Aorta (tissue), 5 donors: Measurements from ENCODE around the gene TMEM259. TPM values are rescaled to one million over a fixed set of nuclear protein-coding genes. Genes with fewer than 3 reads are reported as not detected.

ENCODE experiments used
- ATAC-seq: fragments of 200-7000 bp; cut with Tn5 transposase; one replicate; pipeline ENCODE4 v1.9.1; 2022; ENCODE audit warnings: moderate library complexity; ENCODE audit not compliant: low FRiP score
- DNase-seq, 2 donors: peaks; one replicate each; pipeline ENCODE4 v3.0.0-alpha.2; 2020
- H3K27ac ChIP-seq, 2 donors: one replicate each; pipeline ENCODE4 v1.5.1; 2013; ENCODE audit warnings: low read length in 2 of 2, mild to moderate bottlenecking in 2 of 2, moderate library complexity in 2 of 2, control low read depth in 1 of 2, inconsistent platforms in 1 of 2, low read depth in 1 of 2
- H3K27me3 ChIP-seq, 2 donors: one replicate each; pipeline ENCODE4 v1.6.1; 2013; ENCODE audit warnings: control low read depth in 1 of 2, low read length in 1 of 2, mild to moderate bottlenecking in 1 of 2, moderate library complexity in 1 of 2; ENCODE audit not compliant: insufficient read depth in 2 of 2, control insufficient read depth in 1 of 2
- H3K36me3 ChIP-seq, 2 donors: one replicate each; pipeline ENCODE4 v1.6.1; 2013; ENCODE audit warnings: control low read depth in 1 of 2, low read length in 1 of 2, mild to moderate bottlenecking in 1 of 2; ENCODE audit not compliant: insufficient read depth in 2 of 2, control insufficient read depth in 1 of 2
- H3K4me1 ChIP-seq, 2 donors: one replicate each; pipeline ENCODE4 v1.6.1; 2013; ENCODE audit warnings: low read length in 2 of 2, control low read depth in 1 of 2, mild to moderate bottlenecking in 1 of 2, moderate library complexity in 1 of 2; ENCODE audit not compliant: insufficient read depth in 2 of 2, control insufficient read depth in 1 of 2
- H3K4me3 ChIP-seq, 2 donors: one replicate each; pipeline ENCODE4 v1.5.1; 2013; ENCODE audit warnings: low read length in 2 of 2, control low read depth in 1 of 2, mild to moderate bottlenecking in 1 of 2
- H3K9me3 ChIP-seq: one replicate; pipeline ENCODE4 v1.6.1; 2013; ENCODE audit warnings: mild to moderate bottlenecking, low read length; ENCODE audit not compliant: control insufficient read depth
- WGBS, 2 donors: extraction: QIAGEN DNeasy Blood & Tissue Kit; methylation state at CpG; one replicate each; pipeline ENCODE4 v1.1.7; 2013; 5-methylcytosine and 5-hydroxymethylcytosine counted together
- intact Hi-C, 2 donors: fragments of 100-400 bp; cut with DNase I; formaldehyde crosslinking; loops; one replicate each; pipeline versions ENCODE4 v1.14.2 to v1.15.0; 2022
- polyA plus RNA-seq, 2 donors: library from polyadenylated mRNA; stranded (reverse); fragments of 200-250 nt; gene quantifications; one replicate each; pipeline ENCODE4 v1.2.3, GENCODE V29; 2013
- total RNA-seq, 2 donors: library from RNA; stranded (reverse); fragmentation: NEBNext Ultra II Directional; extraction: Animal tissue kit (Norgen Biotek cat#: 25700); gene quantifications; one replicate each; pipeline ENCODE4 v1.2.1, GENCODE V29; 2021
- donor health status: healthy with polysubstance abuse.
- donor health status: Bipolar disorder and iron deficiency.
- donor health status: DM: no; HTN: no; CAD: no.
- donor health status: DM: no; HTN: no; CAD: no.
- donor health status: DM: yes; HTN: yes; CAD: no.

The TMEM259 gene
- total and polyA plus RNA-seq, 4 donors: 50.1 to 434 (median 130) TPM

DNA sequence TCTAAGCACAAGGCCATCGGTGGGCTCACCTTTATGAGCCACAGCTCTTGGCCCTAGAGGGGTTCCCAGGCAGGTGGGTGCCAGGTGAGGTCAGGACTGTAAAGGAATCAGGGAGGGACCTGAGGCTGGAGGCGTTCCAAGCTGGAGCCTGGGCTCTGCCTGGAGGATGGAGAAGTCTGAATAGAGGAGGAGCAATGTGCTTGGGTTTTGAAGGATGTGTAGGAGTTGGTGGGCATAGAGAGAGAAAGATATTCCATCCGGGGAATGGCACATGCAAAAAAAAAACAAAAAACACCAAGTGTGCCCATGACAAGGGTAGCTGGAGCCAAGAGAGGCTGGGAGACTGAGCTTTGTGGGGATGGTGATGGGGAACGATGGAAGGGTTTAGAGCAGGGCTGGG is 18.3 kb downstream of the TMEM259 start:
- Histone ChIP-seq H3K27me3 (no peaks in the 10 kb centered on the region), H3K4me1 (no peaks in the 10 kb centered on the region), H3K4me3 (no peak overlapping the region), H3K36me3 (no peaks in the 10 kb centered on the region), H3K9me3 (no peaks in the 10 kb centered on the region), H3K27ac (no peak overlapping the region)
- intact Hi-C loops: no loop called here
- ATAC-seq: no peak
- no peak for DNase-seq
- 69 to 75% methylated on average over 4 of the region's 4 CpGs for WGBS, 2 donors

DNA sequence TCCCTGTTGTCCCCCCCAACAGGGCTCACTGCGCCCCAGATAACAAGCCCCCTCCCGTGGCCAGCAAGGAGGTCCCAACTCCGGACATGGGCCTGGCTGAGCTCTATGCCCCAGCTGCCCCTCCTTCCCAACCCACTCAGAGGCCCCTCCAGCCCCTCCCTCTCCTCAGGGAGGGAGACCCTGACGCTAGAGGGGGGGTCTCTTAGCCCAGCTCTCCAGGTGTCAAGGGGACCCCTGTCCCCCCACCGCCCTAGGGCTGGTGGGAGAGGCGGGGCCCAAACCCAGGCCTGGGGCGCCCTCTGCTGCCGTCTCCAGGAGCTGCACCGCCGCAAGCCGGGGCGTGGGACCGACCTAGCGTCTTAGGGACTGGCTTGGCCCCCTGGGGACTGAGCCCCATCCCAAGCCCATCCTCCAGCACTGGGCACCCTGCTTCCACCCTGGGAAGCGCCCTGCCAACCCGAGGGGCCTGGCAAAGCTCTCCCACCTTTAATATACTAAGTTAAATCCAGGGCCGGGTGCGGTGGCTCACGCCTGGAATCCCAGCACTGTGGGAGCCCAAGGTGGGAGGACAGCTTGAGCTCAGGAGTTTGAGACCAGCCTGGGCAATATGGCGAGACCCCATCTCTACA is 19.3 kb downstream of the TMEM259 start:
- H3K27me3 ChIP-seq: no peaks in the 10 kb centered on the region
- peak in 1 of 2 donors; percentile 92 for DNase-seq
- H3K27ac ChIP-seq: no peak overlapping the region

DNA sequence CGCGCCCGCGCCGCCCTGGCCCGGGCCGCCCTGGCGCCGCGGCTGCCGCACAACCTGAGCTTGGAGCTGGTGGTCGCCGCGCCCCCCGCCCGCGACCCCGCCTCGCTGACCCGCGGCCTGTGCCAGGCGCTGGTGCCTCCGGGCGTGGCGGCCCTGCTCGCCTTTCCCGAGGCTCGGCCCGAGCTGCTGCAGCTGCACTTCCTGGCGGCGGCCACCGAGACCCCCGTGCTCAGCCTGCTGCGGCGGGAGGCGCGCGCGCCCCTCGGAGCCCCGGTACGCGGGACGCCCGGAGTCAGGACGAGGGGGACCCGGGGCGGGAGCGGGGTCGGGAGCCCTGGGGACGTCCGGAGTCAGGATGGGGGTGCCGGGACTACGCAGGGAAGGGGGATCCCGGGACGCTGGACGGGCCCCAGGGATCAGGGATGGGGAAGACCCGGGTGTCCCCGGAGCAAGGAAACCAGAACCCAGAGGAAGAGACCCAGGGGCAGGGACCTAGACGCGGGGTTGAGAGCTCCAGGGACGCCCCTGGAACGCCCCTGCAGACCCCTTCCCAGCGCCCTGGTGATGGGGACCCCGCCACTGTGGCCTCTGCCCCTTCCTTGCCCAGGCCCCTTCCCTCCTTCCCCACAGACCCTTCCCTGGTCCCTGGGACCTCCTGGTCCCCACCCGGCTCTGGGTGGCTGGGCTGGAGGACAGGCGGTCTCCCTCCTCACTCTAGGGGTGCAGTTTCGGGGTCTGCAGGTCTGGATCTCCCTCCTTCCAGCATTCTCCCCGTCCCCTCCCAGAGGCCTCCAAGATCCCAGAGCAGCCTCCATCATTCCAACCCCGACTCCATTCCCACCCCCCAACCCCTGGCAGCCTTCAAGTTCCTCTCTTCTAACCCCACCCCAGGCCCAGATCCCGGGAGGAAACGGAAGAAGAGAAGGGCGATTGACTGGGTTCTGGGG is 20.1 kb downstream of the TMEM259 start:
- intact Hi-C loops: loop anchor here in 1 of 2 donors (1.0 kb wide), 1 partner anchor 79 kb away; no protein-coding TSS in a partner anchor
- Histone ChIP-seq H3K27me3 (no peaks in the 10 kb centered on the region), H3K9me3 (no peaks in the 10 kb centered on the region), H3K36me3 (no peaks in the 10 kb centered on the region), H3K4me1 (no peaks in the 10 kb centered on the region), H3K27ac (no peak overlapping the region), H3K4me3 (no peak overlapping the region)
- 4 to 5% methylated on average over 52 to 73 of the region's 73 CpGs for WGBS, 2 donors
- ATAC-seq (no peak), DNase-seq (no peak)

More for the DNA sequence above, 19.3 kb downstream of the TMEM259 start:
- WGBS, 2 donors: 8 to 9% methylated on average over 19 to 20 of the region's 20 CpGs
- intact Hi-C loops: loop anchor here in 1 of 2 donors (1.0 kb wide), 1 partner anchor 79 kb away; no protein-coding TSS in a partner anchor
- no peak overlapping the region for H3K4me3 ChIP-seq
- no peaks in the 10 kb centered on the region for H3K9me3 ChIP-seq
- no peaks in the 10 kb centered on the region for H3K4me1 ChIP-seq
- peak; percentile 83 for ATAC-seq
- no peaks in the 10 kb centered on the region for H3K36me3 ChIP-seq

GRCh38 chr19:1000095-1000494 is 20.8 kb downstream of the TMEM259 start, which contains the start of gene GRIN3B:
TSS of gene GRIN3B (plus strand) at chr19:1000419. CDS start at chr19:1000438, 19 bp downstream.
- DNase-seq (peak in 1 of 2 donors; percentile 89), ATAC-seq (no peak)
- Histone ChIP-seq H3K9me3 (no peaks in the 10 kb centered on the region), H3K4me3 (no peak within 1 kb of the TSS), H3K27ac (no peak within 1 kb of the TSS), H3K36me3 (no peaks in the 10 kb centered on the region), H3K4me1 (no peaks in the 10 kb centered on the region), H3K27me3 (no peaks in the 10 kb centered on the region)
- 2 to 6% methylated on average over 27 to 43 of the region's 43 CpGs for WGBS, 2 donors
- intact Hi-C loops: no loop called here

GRCh38 chr19:999379-999719 is 21.6 kb downstream of the TMEM259 start:
- WGBS, 2 donors: 64 to 65% methylated on average over 3 of the region's 3 CpGs
- DNase-seq (no peak), ATAC-seq (no peak)
- Histone ChIP-seq H3K9me3 (no peaks in the 10 kb centered on the region), H3K4me3 (no peak overlapping the region), H3K27me3 (no peaks in the 10 kb centered on the region), H3K27ac (no peak overlapping the region), H3K4me1 (no peaks in the 10 kb centered on the region), H3K36me3 (no peaks in the 10 kb centered on the region)
- intact Hi-C loops: no loop called here

DNA sequence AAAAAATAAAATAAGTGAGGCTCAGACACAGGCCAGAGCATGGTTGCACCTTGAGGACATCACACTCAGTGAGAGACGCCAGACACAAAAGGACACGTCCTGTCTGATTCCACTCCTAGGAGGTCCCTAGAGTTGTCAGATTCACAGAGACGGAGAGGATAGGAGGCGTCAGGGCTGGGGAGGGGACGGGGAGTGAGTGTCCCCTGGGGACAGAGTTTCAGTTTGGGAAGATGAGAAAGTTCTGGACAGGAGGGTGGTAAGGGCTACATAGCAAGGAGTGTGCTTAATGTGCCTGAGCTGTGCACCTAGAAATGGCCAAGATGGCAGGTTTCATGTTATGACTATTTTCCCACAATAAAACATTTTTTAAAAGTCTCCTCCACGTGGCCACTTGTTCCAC is 22.9 kb downstream of the TMEM259 start:
- H3K27me3 ChIP-seq: no peaks in the 10 kb centered on the region
- ATAC-seq (no peak), DNase-seq (no peak)
- H3K9me3 ChIP-seq: no peaks in the 10 kb centered on the region
- no peaks in the 10 kb centered on the region for H3K4me1 ChIP-seq
- intact Hi-C loops: no loop called here
- no peaks in the 10 kb centered on the region for H3K36me3 ChIP-seq
- H3K27ac ChIP-seq: no peak overlapping the region
- H3K4me3 ChIP-seq: no peak overlapping the region
- WGBS, 2 donors: 15 to 21% methylated on average over 6 of the region's 6 CpGs

GRCh38 chr19:996051-996838 is 24.7 kb downstream of the TMEM259 start:
- no peak overlapping the region for H3K4me3 ChIP-seq
- no peaks in the 10 kb centered on the region for H3K27me3 ChIP-seq
- no peaks in the 10 kb centered on the region for H3K36me3 ChIP-seq
- H3K9me3 ChIP-seq: no peaks in the 10 kb centered on the region
- H3K4me1 ChIP-seq: no peaks in the 10 kb centered on the region
- WGBS, 2 donors: 13 to 15% methylated on average over 64 of the region's 64 CpGs
- intact Hi-C loops: no loop called here
- DNase-seq (no peak), ATAC-seq (no peak)
- no peak overlapping the region for H3K27ac ChIP-seq

DNA sequence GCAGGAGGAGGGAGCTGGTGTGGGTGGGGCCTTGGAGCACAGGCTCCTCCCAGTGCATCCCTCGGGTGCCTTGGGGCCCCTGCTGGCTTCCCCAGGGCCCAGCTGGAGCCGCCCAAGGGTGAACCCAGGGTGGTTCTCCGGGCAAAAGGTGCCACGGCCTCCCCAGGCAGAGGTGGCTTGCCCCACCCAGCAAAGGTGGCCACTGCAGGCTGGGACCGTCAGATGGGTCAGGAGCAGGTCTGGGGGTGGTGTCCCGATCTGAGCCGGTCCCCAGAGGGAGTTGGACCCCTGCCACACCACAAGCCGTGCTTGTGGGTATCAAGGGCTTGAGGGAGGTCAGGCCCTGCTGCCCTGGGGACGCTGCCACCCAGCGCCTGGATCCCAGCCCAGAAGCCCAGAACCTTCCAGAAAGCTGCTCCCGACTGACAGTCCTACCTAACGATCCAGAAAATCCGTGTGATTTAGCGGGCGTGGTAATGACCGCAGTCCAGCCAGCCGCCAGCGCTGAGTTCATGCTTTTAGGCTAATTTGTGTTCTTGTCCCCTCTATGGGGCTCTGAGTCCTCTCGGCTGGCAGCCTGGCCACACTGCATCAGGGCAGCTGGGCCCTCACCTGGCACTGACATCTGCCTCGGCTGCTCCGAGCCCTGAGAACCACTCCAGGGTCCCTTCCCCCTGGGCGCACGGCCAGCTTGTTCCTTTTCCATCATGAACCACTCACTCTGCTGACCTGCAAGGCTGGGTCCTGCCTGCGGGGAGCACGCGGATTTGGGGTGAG is 25.7 kb downstream of the TMEM259 start:
- ATAC-seq (no peak), DNase-seq (no peak)
- no peak overlapping the region for H3K27ac ChIP-seq
- H3K4me3 ChIP-seq: no peak overlapping the region
- H3K4me1 ChIP-seq: no peaks in the 10 kb centered on the region
- no peaks in the 10 kb centered on the region for H3K9me3 ChIP-seq
- no peaks in the 10 kb centered on the region for H3K36me3 ChIP-seq
- WGBS, 2 donors: 80 to 82% methylated on average over 26 of the region's 26 CpGs
- intact Hi-C loops: no loop called here
- H3K27me3 ChIP-seq: no peaks in the 10 kb centered on the region
